ENCODE data around the gene BFSP1. TPM values are rescaled to one million over a fixed set of nuclear protein-coding genes. Genes with fewer than 3 reads are reported as not detected.

BFSP1 gene
- polyA plus RNA-seq (2012; ENCODE audit: insufficient read depth, insufficient read length, low read depth): 0.59 TPM

DNA sequence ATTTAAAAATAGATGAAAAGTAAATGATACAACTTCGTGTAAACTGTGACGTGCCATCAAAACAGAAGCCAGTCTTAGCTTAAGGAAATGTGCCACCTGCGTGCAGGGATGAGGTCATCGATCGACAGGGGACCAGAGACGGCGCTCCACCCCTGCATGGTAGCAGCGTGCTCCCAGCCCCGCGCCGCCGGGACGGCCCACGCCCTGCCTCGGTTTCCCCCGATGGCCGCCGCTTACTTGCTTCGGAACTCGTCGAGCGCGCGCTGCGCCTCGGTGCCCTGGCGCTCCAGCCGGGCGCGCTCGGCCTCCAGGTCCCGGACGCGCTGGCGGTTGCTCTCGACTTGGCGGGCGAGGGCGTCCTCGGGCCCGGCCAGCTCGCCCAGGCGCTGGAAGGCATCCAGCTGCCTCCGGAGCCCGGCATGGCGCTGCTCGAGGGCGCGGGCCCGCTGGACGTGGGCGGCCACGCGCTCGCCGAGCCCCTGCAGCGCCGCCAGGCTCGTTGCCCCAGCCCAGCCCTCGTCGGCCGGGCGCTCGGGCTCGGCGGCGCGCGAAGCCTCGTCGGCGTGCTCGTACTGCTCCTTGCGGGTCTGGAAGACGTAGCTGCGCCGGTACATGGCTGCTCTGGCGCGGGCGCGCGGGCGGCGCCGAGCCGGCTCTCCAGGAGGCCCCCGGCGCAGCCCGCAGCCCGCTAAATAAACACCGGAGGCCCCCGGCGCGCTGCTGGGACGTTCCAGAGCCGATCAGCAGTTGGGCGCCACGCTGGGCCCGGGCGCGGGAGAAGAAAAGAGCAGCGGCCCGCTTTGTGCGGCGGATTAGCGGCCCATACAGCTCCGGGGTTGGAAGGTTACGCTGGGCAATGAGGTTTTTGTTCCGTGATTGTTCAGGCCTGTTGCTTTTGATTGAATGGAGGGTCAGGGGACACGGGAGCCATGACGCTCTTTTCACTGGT lies at the start of gene BFSP1:
BFSP1 (minus strand) TSS at position 664 of the 949 bp plus-strand sequence; CDS start at position 614, 50 bp downstream.
- H3K4me3 ChIP-seq (ENCODE audit: low read depth, low read length): peak within 1 kb of the TSS; percentile 75
- peak; percentile 75 for DNase-seq
- no peaks in the 10 kb centered on the region for H3K36me3 ChIP-seq
- no peaks in the 10 kb centered on the region for H3K27me3 ChIP-seq
- no peaks in the 10 kb centered on the region for H3K9me3 ChIP-seq
- TF ChIP-seq, protein P1, sequence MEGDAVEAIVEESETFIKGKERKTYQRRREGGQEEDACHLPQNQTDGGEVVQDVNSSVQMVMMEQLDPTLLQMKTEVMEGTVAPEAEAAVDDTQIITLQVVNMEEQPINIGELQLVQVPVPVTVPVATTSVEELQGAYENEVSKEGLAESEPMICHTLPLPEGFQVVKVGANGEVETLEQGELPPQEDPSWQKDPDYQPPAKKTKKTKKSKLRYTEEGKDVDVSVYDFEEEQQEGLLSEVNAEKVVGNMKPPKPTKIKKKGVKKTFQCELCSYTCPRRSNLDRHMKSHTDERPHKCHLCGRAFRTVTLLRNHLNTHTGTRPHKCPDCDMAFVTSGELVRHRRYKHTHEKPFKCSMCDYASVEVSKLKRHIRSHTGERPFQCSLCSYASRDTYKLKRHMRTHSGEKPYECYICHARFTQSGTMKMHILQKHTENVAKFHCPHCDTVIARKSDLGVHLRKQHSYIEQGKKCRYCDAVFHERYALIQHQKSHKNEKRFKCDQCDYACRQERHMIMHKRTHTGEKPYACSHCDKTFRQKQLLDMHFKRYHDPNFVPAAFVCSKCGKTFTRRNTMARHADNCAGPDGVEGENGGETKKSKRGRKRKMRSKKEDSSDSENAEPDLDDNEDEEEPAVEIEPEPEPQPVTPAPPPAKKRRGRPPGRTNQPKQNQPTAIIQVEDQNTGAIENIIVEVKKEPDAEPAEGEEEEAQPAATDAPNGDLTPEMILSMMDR (IDR thresholded peaks at IDR 0.05; ENCODE audit: low read depth, low read length): no peak
- peaks cover 8% of the 10 kb centered on the region; the same call in 1 of the 2 replicates for H3K4me1 ChIP-seq

- Histone ChIP-seq H3K4me1 (no peaks in the 10 kb centered on the region), H3K4me3 (ENCODE audit: low read depth, low read length) (no peak overlapping the region), H3K27me3 (no peaks in the 10 kb centered on the region; the same call in 1 of the 2 replicates), H3K36me3 (peaks cover 6% of the 10 kb centered on the region), H3K9me3 (no peaks in the 10 kb centered on the region)
- DNase-seq: no peak
- TF ChIP-seq, protein P1 (IDR thresholded peaks at IDR 0.05; ENCODE audit: low read depth, low read length): no peak
Observed at GRCh38 chr20:17580895-17581294, 49.7 kb upstream of the BFSP1 start.

GRCh38 chr20:17579369-17580039 lies 48.3 kb upstream of the BFSP1 start:
- TF ChIP-seq, protein P1 (IDR thresholded peaks at IDR 0.05; ENCODE audit: low read depth, low read length): no peak
- no peaks in the 10 kb centered on the region; the same call in 1 of the 2 replicates for H3K27me3 ChIP-seq
- no peak for DNase-seq

DNA sequence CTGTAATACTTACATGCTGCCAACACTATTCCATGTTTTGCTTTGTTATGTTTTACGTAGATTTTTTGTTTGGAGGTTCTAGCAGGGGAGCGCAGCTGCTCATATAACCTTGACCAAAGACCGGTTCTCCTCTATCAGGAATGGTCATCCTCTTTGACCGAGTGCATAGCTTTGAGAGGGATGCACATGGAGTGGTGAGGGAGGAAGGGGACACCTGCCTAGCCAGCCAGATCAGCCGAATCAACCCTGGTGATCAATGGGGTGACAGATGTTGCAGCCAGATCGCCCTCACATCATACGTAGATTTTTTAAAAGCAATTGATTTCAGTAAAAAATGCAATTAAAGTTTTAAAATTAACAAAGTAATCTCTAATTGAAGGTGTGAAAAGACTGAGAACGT lies 45.0 kb upstream of the BFSP1 start:
- TF ChIP-seq, protein P1 (IDR thresholded peaks at IDR 0.05; ENCODE audit: low read depth, low read length): no peak
- no peaks in the 10 kb centered on the region for H3K9me3 ChIP-seq
- DNase-seq: no peak
- H3K27me3 ChIP-seq: no peaks in the 10 kb centered on the region; the same call in 1 of the 2 replicates
- peaks cover 4% of the 10 kb centered on the region; the same call in 1 of the 2 replicates for H3K4me1 ChIP-seq
- peaks cover 3% of the 10 kb centered on the region; the same call in 1 of the 2 replicates for H3K36me3 ChIP-seq
- no peak overlapping the region for H3K4me3 ChIP-seq (ENCODE audit: low read depth, low read length)

More at GRCh38 chr20:17579369-17580039, 48.3 kb upstream of the BFSP1 start:
- H3K4me3 ChIP-seq (ENCODE audit: low read depth, low read length): no peak overlapping the region
- H3K9me3 ChIP-seq: no peaks in the 10 kb centered on the region
- no peaks in the 10 kb centered on the region for H3K4me1 ChIP-seq
- peaks cover 6% of the 10 kb centered on the region for H3K36me3 ChIP-seq

DNA sequence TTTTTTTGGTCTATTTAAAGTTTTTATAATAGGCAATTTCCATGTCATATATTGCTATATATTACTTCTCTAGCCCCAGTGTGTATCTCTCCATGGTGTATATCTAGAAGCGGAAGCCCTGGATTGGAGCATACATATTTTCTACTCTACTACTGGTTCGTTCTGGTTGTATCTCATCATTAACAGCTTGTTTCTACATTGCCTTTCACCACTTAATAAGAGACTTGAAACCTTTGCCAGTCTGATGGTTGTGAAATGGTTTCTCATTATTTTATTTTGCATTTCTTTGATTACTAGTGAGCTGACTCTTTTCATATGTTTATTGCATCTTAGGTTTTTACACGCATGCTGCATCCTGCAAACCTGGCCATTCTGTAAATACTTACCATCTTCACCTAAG lies 42.3 kb upstream of the BFSP1 start:
- Histone ChIP-seq H3K36me3 (no peaks in the 10 kb centered on the region), H3K4me3 (ENCODE audit: low read depth, low read length) (no peak overlapping the region), H3K9me3 (no peaks in the 10 kb centered on the region), H3K27me3 (no peaks in the 10 kb centered on the region), H3K4me1 (peaks cover 4% of the 10 kb centered on the region; the same call in 1 of the 2 replicates)
- no peak for DNase-seq
- TF ChIP-seq, protein P1 (IDR thresholded peaks at IDR 0.05; ENCODE audit: low read depth, low read length): no peak
